Activated CD4-positive, alpha-beta T cell treated with anti-CD3 and anti-CD28 coated beads, Interleukin-2, amount 50 U/mL, for 24 hours (primary cell): ENCODE results near the gene GNG7.
A peak's percentile ranks its signal among the peaks of the same experiment; 100 is the strongest.

Experiments
- DNase-seq, 2 donors: peaks; one replicate each; pipeline ENCODE4 v3.0.0-alpha.2; 2020; ENCODE audit warnings: low read depth in 1 of 2, low spot score in 1 of 2

GNG7 gene

DNA sequence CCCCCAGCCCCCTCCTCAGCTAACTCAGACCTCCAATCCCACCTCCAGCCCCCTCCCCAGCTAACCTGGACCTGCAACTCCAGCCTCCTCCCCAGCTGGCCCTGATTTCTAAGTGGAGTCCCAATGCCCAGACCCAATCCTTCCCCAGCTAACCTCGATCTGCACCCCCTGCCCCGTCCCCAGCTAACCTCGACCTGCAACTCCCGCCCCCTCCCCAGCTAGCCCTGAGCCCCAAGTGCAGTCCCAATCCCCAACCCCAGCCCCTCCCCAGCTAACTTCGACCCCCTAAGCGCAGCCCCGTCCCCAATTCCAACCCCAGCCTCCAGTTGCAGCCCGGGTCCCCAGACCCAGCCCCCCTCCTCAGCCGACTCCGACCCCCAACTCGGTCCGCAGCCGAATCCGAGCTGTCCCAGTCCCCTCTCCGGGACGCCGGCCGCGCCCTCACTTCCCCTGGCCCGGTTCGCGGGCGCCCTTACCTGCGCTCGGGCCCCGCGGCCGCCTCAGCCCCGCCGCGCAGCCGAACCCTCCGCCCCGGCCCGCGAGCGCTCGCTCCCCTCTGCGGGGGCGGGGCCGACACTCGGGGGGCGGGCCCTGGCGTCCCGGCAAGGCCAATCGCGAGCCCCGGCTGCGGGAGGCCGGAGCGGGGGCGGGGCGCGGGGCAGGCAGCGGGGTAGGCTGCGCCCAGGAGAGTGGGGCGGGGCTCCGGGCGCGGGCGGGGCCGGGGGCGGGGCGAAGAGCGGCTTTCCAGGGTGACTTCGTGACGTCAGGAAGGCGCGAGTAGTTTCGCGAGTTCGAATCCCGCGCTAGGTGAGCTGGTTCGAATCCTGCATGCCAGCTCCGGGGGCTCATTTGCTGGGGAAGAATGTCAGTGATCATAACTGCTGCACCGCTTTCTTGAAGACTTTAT lies at the start of gene GNG7:
Gene GNG7 (minus strand): TSS at position 525 of the 907 bp plus-strand sequence. CDS start 182,006 bp downstream, outside the sequence.
- DNase-seq = peak; percentile 93 to 95

DNA sequence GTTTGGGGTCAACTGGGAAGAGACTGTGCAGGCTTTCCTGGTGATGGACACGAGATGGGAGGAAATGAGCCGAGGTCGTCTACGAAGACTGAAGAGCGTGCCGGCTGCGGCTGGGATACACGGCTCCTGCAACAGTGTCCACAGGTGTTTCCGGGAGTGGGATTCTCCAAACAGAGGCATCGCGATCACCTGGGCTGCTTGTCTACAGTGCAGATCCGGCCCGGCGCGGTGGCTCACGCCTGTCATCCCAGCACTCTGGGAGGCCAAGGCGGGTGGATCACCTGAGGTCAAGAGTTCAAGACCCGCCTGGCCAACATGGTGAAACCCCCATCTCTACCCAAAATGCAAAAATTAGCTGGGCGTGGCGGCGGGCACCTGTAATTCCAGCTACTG lies 48.9 kb upstream of the GNG7 start:
- no peak for DNase-seq

DNA sequence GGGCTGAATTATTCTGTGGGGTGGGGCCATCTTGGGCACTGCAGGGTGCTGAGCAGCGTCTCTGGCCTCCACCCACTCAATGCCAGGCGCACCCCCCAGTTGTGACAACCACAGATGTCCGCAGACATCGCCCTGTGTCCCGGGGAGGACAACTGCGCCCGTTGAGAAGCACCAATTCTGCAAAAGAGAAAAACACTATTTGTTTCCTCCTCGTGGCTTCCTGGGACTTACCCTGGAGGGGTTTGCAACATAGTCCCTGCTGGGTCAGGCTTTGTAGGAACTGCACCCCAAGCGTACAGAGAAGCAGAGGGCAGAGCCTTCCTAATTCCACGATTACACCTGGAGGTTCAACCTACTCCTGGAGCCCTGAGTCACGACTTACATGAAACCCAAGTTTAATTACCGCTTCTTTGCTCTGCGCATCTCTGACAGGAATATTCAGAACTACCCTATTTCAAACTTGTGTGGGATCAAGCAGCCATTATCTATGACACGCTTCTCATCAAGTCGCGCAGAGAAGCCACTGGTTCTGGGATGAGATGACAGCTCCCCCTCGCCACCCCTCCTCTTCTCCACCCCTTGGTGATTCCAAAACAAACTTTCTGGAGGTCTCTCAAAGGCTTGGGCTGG lies 48.4 kb upstream of the GNG7 start:
- no peak for DNase-seq

- no peak for DNase-seq
Observed at GRCh38 chr19:2747349-2747748, 44.9 kb upstream of the GNG7 start.

GRCh38 chr19:2744113-2744512 lies 41.6 kb upstream of the GNG7 start:
- DNase-seq = no peak

GRCh38 chr19:2743099-2743498 lies 40.6 kb upstream of the GNG7 start:
- no peak for DNase-seq

DNA sequence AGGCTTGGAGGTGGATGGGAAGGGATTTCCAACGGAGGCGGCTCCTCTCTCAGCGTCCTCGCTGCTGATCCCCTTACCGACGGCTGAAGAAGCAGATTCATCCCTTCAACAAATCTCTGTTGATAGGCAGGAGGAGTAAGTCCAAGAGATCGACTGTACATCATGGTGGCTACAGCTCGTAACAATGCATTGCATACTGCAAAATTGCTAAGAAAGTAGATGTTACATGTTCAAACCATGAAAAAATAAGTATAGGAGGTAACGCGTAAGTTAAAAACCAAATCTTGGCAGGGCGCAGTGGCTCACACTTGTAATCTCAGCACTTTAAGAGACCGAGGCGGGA lies 37.8 kb upstream of the GNG7 start:
- no peak for DNase-seq

GRCh38 chr19:2739602-2740313 lies 37.3 kb upstream of the GNG7 start, which contains the start of gene SLC39A3:
Gene SLC39A3 (minus strand): TSS chr19:2740017. CDS start chr19:2737257, 2,760 bp downstream.
- peak; percentile 98 to 100 for DNase-seq

DNA sequence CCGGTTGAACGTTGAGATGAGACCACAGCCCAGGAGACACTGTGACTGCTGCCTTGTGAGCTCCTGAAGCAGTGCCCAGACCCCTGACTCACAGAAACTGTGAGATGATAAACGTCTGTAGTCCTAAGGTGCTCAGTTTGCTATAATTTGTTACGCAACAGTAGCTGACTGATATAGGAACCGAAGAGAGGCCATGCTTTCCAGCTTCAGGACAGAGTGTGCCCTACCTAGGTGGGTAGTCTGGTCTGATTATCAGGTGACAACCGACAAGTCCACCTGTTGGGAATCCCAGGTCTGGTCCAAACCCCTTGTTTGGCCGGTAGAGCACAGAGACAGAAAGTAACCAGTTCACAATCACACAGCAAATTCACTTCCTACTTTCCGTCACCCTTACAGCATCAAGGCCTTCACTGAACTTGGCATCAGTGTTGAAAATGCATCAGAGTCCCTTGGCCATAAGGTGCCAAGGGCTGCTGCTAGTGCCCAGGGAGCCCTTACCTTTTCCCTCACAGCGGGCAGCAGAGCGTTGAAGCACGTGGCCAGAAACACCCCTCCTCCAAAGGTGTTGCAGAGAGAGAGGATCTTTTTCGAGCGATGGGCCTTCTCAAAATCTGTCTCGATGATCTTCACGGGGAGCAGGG lies 34.2 kb upstream of the GNG7 start:
- DNase-seq = no peak

- DNase-seq = no peak
Observed at GRCh38 chr19:2735374-2735773, 32.9 kb upstream of the GNG7 start.

DNA sequence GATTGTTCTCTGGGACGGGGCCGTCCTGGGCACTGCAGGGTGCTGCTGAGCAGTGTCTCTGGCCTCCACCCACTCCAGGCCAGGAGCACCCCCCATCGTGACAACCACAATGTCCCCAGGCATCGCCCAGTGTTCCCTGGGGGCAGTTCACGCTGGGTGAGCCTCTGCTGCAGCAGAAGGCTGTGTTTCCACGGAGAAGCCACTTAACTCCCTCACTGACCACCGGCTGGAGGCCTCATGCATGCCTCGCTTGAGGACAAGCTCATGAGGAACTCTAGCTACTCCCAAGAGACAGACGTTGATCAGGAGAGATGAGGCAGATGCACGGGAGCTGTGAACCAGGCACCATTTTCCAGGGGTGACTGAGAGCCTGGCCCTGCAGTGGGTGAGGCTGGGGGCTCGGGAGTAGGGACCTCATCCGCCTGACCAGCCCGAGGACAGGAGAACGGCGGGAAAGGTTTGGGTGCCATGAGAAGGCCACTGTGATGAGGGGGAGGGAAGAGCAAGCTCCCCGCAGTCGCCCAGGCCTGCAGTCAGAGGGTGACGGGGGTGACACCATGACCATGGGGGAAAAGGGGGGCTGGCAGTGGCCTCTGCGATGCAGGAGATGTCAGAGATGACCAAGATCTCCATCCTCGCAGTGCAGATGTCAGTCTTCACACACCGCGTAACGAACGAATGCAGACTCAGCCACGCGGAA lies 32.2 kb upstream of the GNG7 start:
- DNase-seq = no peak

DNA sequence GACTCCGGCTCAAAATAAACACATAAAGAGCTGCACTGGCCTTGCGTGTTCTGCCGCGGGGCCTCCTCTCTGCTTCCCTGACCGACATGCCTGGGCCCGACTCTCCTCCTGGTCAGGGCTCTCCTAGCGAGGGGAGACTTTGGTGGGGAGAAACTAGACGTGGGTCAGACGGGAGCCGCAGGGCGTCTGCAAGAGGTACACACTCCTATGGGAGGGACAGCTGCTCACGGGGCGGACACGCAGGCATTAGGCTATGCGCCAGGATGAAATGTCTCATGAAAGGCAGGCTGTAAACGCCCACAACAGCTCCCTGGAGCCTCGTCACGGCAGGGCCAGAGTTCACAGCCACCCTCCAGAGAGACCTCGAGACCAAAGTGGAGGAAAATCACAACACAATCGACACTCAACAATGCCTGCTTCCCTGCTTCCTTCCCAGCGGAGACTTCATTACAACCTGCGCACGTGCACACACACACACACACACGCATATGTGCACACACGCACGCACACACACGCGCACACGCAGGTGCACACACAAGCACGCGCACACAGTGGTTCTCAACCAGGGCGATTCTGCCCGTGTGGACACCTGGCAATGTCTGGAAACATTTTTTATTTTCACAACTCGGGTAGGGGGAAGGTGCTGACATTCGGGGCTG lies 31.6 kb upstream of the GNG7 start:
- no peak for DNase-seq

- DNase-seq = no peak
Observed at GRCh38 chr19:2732883-2733282, 30.4 kb upstream of the GNG7 start.

DNA sequence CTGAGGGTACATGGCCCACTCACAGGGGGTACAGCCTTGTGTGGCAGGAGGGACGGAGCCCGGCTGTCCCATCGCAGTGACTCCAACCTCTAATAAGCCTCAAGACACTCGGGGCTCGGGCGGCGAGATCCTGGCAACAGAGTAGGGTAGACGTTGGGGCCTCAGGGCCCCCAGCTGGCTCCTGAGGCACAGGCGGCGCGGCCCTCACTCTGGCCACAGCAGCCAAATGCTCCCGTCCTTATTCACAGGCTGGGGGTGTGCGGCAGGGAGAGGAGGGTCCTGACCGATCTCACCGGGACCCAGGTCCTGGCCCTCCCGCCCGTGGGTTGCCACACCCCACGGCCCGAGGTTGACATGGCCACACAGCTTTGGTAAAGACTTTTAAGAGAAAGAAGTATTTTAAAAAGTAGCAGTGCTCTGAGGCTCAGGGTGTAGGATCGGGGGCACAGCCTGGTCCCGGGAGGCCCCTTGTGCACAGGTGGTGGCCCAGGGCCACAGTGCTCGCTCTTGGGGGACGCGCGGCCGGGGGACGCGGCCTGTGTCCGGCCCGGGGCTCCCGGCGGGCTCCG lies 29.7 kb upstream of the GNG7 start:
- no peak for DNase-seq

GRCh38 chr19:2731181-2731995 lies 28.9 kb upstream of the GNG7 start:
- no peak for DNase-seq

DNA sequence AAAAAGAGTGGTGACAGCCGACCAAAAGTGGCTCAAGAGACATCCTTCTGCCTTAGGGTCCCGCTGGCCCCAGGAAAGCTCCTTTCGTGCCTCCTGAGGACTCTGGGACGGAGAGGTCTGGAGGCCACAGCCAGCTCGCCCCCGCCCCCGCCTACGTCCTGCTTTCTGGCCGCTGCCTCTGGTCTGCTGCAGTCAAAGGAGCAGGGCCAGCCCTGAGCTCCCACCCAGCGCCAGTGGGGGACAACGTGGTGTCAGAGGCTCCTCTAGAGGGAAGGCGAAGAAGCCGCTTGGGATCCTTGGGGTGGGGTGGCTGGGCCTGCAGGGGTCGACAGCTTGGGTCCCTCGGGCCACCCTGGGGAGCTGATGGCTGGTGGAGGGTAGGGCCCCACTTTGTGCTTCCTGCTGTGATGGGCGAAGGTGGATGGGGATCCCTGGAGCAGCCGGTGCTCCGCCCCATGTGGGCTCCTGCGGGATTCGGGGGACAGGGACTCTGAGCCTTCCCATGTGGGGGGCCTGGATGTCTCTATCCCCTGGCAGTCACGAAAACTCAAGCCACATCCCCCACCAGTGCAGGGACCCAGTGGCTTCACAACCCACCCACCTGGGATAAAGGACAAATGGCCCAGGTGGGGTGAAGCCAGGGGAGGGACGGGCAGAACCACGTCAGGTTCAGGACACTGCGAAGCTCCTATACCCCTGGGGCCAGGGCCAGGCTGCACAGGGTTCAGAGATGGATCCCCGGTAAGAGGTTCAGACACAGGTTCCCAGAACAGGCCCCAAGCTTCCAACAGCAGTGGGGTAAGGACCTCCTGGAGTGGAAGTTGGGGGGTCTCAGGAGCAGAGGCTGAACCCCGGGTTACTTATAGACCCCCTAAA lies 27.7 kb upstream of the GNG7 start:
- DNase-seq = no peak

- no peak for DNase-seq
Observed at GRCh38 chr19:2728783-2729387, 26.4 kb upstream of the GNG7 start.

DNA sequence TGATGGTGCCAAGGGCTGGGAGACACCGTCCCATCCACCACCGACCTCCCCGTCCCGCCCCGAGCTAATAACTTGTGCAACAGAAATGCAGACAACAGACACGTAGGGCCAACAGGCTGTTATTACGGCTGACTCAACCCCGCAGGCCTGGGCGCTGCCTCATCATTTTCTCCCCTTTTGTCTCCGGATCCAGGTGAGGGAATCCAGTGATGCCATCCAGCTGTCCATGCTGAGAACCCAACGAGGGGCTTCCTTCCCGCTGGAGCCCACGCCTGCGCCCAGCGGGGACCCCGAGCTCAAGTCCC lies 25.1 kb upstream of the GNG7 start:
- no peak for DNase-seq
